Small intestine (tissue), 7 donors: Measurements from ENCODE around the gene RBFOX2. TPM values are rescaled to one million over a fixed set of nuclear protein-coding genes. Genes with fewer than 3 reads are reported as not detected.

Experiments
- DNase-seq, 2 donors: peaks; one replicate each; pipeline versions ENCODE4 v3.0.0 to v3.0.0-alpha.2; 2013
- FAIRE-seq: peaks from 2 replicates; lab custom pipeline; 2012; peaks lifted over from hg19 to GRCh38; lab: Jason Lieb, UNC
- H3K27ac ChIP-seq, 3 donors: one replicate each; pipeline ENCODE4 v1.5.1; 2013; ENCODE audit warnings: low read length in 2 of 3, mild to moderate bottlenecking in 2 of 3, control low read depth in 1 of 3, inconsistent platforms in 1 of 3, low read depth in 1 of 3, moderate library complexity in 1 of 3
- H3K27me3 ChIP-seq, 3 donors: one replicate each; pipeline ENCODE4 v1.6.1; 2013; ENCODE audit warnings: low read length in 3 of 3, inconsistent platforms in 1 of 3; ENCODE audit not compliant: control insufficient read depth in 3 of 3, insufficient read depth in 3 of 3
- H3K36me3 ChIP-seq, 3 donors: one replicate each; pipeline ENCODE4 v1.6.1; 2013; ENCODE audit warnings: low read length in 3 of 3, inconsistent platforms in 1 of 3, low read depth in 1 of 3, mild to moderate bottlenecking in 1 of 3, moderate library complexity in 1 of 3; ENCODE audit not compliant: control insufficient read depth in 3 of 3, insufficient read depth in 2 of 3
- H3K4me1 ChIP-seq, 3 donors: one replicate each; pipeline ENCODE4 v1.6.1; 2013; ENCODE audit warnings: low read length in 2 of 3, inconsistent platforms in 1 of 3, low read depth in 1 of 3, mild to moderate bottlenecking in 1 of 3, moderate library complexity in 1 of 3; ENCODE audit not compliant: control insufficient read depth in 3 of 3, insufficient read depth in 2 of 3
- H3K4me3 ChIP-seq, 3 donors: one replicate each; pipeline ENCODE4 v1.5.1; 2013; ENCODE audit warnings: low read length in 3 of 3, control low read depth in 1 of 3, inconsistent platforms in 1 of 3, low read depth in 1 of 3, mild to moderate bottlenecking in 1 of 3, moderate library complexity in 1 of 3
- H3K9me3 ChIP-seq, 2 donors: one replicate each; pipeline ENCODE4 v1.6.1; 2013; ENCODE audit warnings: low read depth in 1 of 2, low read length in 1 of 2; ENCODE audit not compliant: control insufficient read depth in 2 of 2, insufficient read depth in 1 of 2
- WGBS, 3 donors: extraction: QIAGEN DNeasy Blood & Tissue Kit; methylation state at CpG; one replicate each; pipeline ENCODE4 v1.1.7; 2013; 5-methylcytosine and 5-hydroxymethylcytosine counted together
- polyA plus RNA-seq, 4 donors: library from polyadenylated mRNA; stranded (reverse) in 3 of 4; unstranded in 1 of 4; fragments of 200-250 nt in 3 of 4; fragments of 120-200 nt in 1 of 4; gene quantifications; one replicate each; pipeline versions ENCODE4 v1.2.1 to v1.2.3, GENCODE V29; 2013
- donor health status: healthy with polysubstance abuse.
- donor health status: control.
- donor health status: control.
- donor health status: Bipolar disorder and iron deficiency.
- donor health status: healthy.

RBFOX2 gene
- polyA plus RNA-seq, 4 donors, result 12.3 to 43.1 (median 23.8) TPM

DNA sequence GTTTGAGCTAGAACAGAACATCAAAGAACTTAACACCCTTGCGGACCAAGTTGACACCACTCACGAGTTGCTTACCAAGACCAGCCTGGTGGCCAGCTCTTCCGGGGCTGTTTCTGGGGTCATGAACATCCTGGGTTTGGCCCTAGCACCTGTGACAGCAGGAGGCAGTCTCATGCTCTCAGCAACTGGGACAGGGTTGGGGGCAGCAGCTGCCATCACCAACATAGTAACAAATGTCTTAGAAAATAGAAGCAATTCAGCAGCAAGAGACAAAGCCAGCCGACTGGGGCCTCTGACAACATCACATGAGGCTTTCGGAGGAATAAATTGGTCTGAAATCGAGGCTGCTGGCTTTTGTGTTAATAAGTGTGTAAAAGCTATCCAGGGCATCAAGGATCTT is 302.2 kb downstream of the RBFOX2 start:
- H3K4me3 ChIP-seq, result no peak overlapping the region
- no peak overlapping the region for H3K27ac ChIP-seq
- DNase-seq, result no peak
- 87 to 91% (median 89%) methylated on average over 6 of the region's 6 CpGs for WGBS, 3 donors
- no peaks in the 10 kb centered on the region for H3K27me3 ChIP-seq
- no peaks in the 10 kb centered on the region for H3K4me1 ChIP-seq
- FAIRE-seq, result no peak
- H3K36me3 ChIP-seq, result no peaks in the 10 kb centered on the region
- no peaks in the 10 kb centered on the region for H3K9me3 ChIP-seq

- FAIRE-seq (no peak), DNase-seq (no peak)
- WGBS, 3 donors, result 82 to 87% (median 86%) methylated on average over 11 of the region's 11 CpGs
- Histone ChIP-seq H3K4me3 (no peak overlapping the region), H3K27ac (no peak overlapping the region), H3K9me3 (no peaks in the 10 kb centered on the region), H3K4me1 (no peaks in the 10 kb centered on the region), H3K36me3 (no peaks in the 10 kb centered on the region), H3K27me3 (no peaks in the 10 kb centered on the region)
Observed at GRCh38 chr22:35725521-35725920, 303.1 kb downstream of the RBFOX2 start.

DNA sequence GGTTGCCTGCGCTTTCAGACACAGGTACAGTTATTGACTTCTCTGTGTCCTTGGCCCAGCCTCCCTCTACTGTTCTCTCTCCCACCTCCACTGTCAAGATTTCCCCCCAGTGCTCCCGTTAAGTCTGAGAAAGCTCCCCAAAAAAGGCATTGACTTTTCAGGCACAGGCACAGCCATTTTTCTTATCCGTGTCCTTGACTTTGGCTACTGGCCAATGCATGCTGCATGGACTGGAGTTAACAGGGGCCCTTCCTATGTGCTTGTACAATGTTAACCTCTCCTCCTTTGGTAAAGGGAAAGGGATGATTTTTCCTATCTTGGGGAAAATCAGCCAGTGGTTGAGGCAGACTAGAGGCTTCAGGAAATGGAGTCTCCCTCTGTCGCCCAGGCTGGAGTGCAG is 306.7 kb downstream of the RBFOX2 start:
- FAIRE-seq, result no peak
- Histone ChIP-seq H3K36me3 (no peaks in the 10 kb centered on the region), H3K4me1 (no peaks in the 10 kb centered on the region), H3K4me3 (no peak overlapping the region), H3K27ac (no peak overlapping the region), H3K9me3 (peaks cover 0 to 9% of the 10 kb centered on the region in 2 donors), H3K27me3 (no peaks in the 10 kb centered on the region)
- DNase-seq, result no peak
- WGBS, 3 donors, result 65 to 83% (median 73%) methylated on average over 4 of the region's 4 CpGs

DNA sequence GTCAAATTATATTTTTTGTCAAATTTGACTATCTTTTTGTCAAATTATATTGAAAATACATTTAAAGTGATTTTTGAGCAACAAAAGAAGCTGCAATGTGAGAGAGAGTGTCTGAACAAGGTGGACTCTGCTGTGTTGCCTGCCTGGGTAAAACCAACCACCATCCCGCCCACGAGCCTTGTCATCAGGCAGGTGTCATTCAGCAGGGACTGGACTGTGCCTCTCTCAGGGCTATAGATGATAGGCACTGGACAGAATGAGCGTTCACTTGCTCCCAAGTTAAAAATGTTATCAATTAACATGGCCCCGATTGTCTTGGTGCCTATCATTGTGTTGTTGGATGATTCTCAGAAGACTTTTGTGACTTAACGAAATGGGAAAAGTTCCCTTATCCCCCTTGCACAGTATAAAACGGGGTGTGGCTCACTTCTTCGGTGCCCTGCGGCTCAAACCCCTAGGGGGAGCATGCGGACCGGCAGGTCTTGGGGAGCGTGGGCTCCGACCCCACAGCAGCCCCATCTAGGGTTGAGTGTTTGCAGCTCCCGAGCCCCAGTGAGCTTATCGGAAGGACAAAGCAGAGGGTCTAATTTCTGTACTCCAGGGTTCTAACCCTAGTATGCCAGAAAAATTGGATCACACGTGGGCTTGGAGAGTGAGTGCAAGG is 309.3 kb downstream of the RBFOX2 start:
- Histone ChIP-seq H3K27ac (no peak overlapping the region), H3K36me3 (no peaks in the 10 kb centered on the region), H3K4me1 (no peaks in the 10 kb centered on the region), H3K9me3 (peaks cover 0 to 9% of the 10 kb centered on the region in 2 donors), H3K27me3 (no peaks in the 10 kb centered on the region), H3K4me3 (no peak overlapping the region)
- FAIRE-seq, result no peak
- 76 to 81% (median 80%) methylated on average over 15 of the region's 15 CpGs for WGBS, 3 donors
- no peak for DNase-seq

DNA sequence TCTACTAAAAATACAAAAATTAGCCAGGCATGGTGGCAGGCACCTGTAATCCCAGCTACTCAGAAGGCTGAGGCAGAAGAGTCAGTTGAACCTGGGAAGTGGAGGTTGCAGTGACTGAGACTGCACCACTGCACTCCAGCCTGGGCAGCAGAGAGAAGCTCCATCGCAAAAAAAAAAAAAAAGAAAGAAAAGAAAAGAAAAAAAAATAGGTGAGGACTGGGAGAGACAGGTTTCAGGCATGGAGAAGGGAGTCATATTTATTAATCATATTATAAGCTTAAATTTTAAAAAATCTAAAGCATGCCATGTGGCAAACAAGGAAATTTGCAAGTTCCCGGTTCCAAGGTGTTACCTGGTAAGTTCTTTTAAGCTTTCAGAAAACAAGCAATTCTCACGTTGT is 311.1 kb downstream of the RBFOX2 start, which contains the start of gene APOL5:
APOL5 (plus strand) TSS at position 301 of the 400 bp plus-strand sequence; CDS start at position 301, 0 bp downstream.
- Histone ChIP-seq H3K4me3 (no peak within 1 kb of the TSS), H3K27ac (no peak within 1 kb of the TSS), H3K36me3 (no peaks in the 10 kb centered on the region), H3K9me3 (peaks cover 0 to 9% of the 10 kb centered on the region in 2 donors), H3K27me3 (no peaks in the 10 kb centered on the region), H3K4me1 (no peaks in the 10 kb centered on the region)
- WGBS, 3 donors, result 76 to 86% (median 79%) methylated on average over 3 of the region's 3 CpGs
- DNase-seq (no peak), FAIRE-seq (no peak)

DNA sequence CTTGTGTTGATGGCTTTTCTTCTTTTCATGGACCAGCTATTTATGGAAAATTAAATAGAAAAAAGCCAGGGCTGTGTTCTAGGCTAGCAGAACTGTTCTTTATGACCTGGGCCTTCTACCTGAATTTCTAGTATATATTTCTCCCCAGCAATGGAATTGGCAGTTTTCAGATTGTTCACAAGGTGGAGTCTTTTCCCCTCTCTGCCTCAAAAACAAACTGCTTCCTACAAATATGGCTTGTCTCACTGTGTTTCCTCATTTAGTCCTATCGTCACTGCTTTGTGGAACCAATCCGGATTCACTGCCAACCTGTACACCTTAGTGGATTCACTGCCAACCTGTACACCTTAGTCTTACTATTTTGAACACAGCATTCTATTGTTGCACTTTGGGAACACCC is 316.0 kb downstream of the RBFOX2 start:
- no peaks in the 10 kb centered on the region for H3K27me3 ChIP-seq
- FAIRE-seq, result no peak
- H3K9me3 ChIP-seq, result no peaks in the 10 kb centered on the region
- peaks cover 0 to 2% (median 0%) of the 10 kb centered on the region in 3 donors for H3K36me3 ChIP-seq
- no peak overlapping the region for H3K27ac ChIP-seq
- no peak overlapping the region for H3K4me3 ChIP-seq
- no peaks in the 10 kb centered on the region for H3K4me1 ChIP-seq
- no peak for DNase-seq
- WGBS, 3 donors, result 89 to 99% (median 95%) methylated on average over 2 of the region's 2 CpGs

- Histone ChIP-seq H3K27me3 (no peaks in the 10 kb centered on the region), H3K4me3 (no peak overlapping the region), H3K36me3 (peaks cover 0 to 2% (median 0%) of the 10 kb centered on the region in 3 donors), H3K27ac (no peak overlapping the region), H3K4me1 (no peaks in the 10 kb centered on the region), H3K9me3 (no peaks in the 10 kb centered on the region)
- WGBS, 3 donors, result 85 to 87% (median 85%) methylated on average over 4 of the region's 4 CpGs
- no peak for FAIRE-seq
- DNase-seq, result no peak
Observed at GRCh38 chr22:35711336-35711735, 317.3 kb downstream of the RBFOX2 start.

- H3K36me3 ChIP-seq, result peaks cover 0 to 2% (median 0%) of the 10 kb centered on the region in 3 donors
- no peak overlapping the region for H3K27ac ChIP-seq
- 58 to 73% (median 66%) methylated on average over 7 of the region's 7 CpGs for WGBS, 3 donors
- FAIRE-seq, result no peak
- no peaks in the 10 kb centered on the region for H3K9me3 ChIP-seq
- no peak overlapping the region for H3K4me3 ChIP-seq
- no peaks in the 10 kb centered on the region for H3K4me1 ChIP-seq
- H3K27me3 ChIP-seq, result no peaks in the 10 kb centered on the region
- peak in 1 of 2 donors; percentile 37 for DNase-seq
Observed at GRCh38 chr22:35708917-35709316, 319.7 kb downstream of the RBFOX2 start.

DNA sequence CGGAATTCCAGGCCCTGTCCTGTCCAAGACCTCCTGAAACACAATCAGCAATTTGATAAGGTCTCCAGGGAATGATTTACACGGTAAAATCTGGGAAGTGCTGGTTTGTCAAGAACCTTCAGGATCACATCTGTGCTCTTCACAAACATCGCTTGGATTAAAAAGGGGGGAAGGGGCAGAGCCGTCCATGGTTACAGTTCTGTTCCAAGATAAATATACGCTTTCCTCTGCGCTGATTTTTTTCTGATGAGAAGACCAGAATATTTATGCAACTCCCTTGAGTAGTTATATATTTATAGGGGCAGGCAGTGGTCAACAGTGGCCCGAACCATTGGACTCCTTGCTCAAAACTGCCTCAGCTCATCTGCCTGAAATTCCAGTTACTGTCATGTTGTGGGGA is 320.2 kb downstream of the RBFOX2 start:
- no peaks in the 10 kb centered on the region for H3K4me1 ChIP-seq
- no peak for DNase-seq
- no peaks in the 10 kb centered on the region for H3K27me3 ChIP-seq
- no peak overlapping the region for H3K27ac ChIP-seq
- 61 to 72% (median 65%) methylated on average over 7 of the region's 7 CpGs for WGBS, 3 donors
- no peak for FAIRE-seq
- H3K36me3 ChIP-seq, result peaks cover 0 to 2% (median 0%) of the 10 kb centered on the region in 3 donors
- no peak overlapping the region for H3K4me3 ChIP-seq
- no peaks in the 10 kb centered on the region for H3K9me3 ChIP-seq
